OCI-LY3 (cell line): ENCODE data around the gene RAB3GAP1.

ENCODE experiments used
- EZH2phosphoT487 ChIP-seq: fragments of 200-600 bp; shearing (Covaris generic); IDR thresholded peaks from 2 replicates; pipeline ENCODE4 v1.6.1; 2018; ENCODE audit warnings: antibody characterized with exemption, mixed run types, low read depth
- TF ChIP-seq, protein P1 (sequence below): fragments of 200-600, 300-600 bp; sonication (generic); IDR thresholded peaks from 2 replicates; pipeline ENCODE4 v1.5.1; 2014; ENCODE audit warnings: antibody characterized with exemption, low read length, low read depth

DNA sequence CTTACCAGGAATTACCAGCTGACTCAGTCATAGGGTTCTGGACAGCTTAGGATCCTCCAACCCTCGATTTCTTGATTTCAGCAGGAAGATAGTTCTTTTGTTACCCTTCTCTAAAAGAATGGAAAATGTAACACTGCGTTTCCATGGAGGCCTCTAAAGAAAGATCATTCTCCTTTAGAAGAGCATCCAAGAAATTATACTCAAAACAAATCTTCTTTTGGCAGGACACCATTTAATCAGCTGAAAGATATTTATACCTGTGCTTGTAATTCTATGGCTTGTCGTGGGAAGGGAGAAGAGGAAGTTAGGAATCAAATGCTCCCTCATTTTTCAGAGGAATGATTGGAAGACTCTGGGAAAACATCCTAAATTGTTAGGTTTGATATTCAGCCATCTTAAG lies 130.5 kb downstream of the RAB3GAP1 start:
- TF ChIP-seq, protein P1, sequence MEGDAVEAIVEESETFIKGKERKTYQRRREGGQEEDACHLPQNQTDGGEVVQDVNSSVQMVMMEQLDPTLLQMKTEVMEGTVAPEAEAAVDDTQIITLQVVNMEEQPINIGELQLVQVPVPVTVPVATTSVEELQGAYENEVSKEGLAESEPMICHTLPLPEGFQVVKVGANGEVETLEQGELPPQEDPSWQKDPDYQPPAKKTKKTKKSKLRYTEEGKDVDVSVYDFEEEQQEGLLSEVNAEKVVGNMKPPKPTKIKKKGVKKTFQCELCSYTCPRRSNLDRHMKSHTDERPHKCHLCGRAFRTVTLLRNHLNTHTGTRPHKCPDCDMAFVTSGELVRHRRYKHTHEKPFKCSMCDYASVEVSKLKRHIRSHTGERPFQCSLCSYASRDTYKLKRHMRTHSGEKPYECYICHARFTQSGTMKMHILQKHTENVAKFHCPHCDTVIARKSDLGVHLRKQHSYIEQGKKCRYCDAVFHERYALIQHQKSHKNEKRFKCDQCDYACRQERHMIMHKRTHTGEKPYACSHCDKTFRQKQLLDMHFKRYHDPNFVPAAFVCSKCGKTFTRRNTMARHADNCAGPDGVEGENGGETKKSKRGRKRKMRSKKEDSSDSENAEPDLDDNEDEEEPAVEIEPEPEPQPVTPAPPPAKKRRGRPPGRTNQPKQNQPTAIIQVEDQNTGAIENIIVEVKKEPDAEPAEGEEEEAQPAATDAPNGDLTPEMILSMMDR = no peak
- TF ChIP-seq EZH2phosphoT487 = no peak
